H9 (cell line): ENCODE results near the gene DHX40. TPM values are rescaled to one million over a fixed set of nuclear protein-coding genes. Genes with fewer than 3 reads are reported as not detected.
"Not testable (repeated sequence)": the region's sequence is repeated elsewhere in the genome, so short reads cannot be mapped to it uniquely, and the experiment has no call there.

Source experiments
- DNase-seq: peaks from one replicate; pipeline ENCODE4 v3.0.0-alpha.2; 2017
- H2AFZ ChIP-seq: one replicate; pipeline ENCODE4 v1.6.1; 2013; ENCODE audit warnings: mild to moderate bottlenecking, low read length, control low read depth, moderate library complexity
- H2AK5ac ChIP-seq: 2 replicates; pipeline ENCODE4 v1.6.1; 2013; ENCODE audit warnings: low read length, control low read depth, mixed read lengths; ENCODE audit not compliant: insufficient read length
- H2BK120ac ChIP-seq: one replicate; pipeline ENCODE4 v1.6.1; 2013; ENCODE audit warnings: low read depth, mild to moderate bottlenecking, low read length, control low read depth, inconsistent platforms; ENCODE audit not compliant: poor library complexity, severe bottlenecking
- H2BK12ac ChIP-seq: 2 replicates; pipeline ENCODE4 v1.6.1; 2013; ENCODE audit warnings: low read length, control low read depth, mixed read lengths, low read depth; ENCODE audit not compliant: insufficient read length
- H2BK15ac ChIP-seq: 2 replicates; pipeline ENCODE4 v1.6.1; 2013; ENCODE audit warnings: low read depth, low read length, control low read depth
- H2BK20ac ChIP-seq: one replicate; pipeline ENCODE4 v1.6.1; 2013; ENCODE audit warnings: low read depth, mild to moderate bottlenecking, low read length, control low read depth, inconsistent platforms; ENCODE audit not compliant: poor library complexity, severe bottlenecking
- H2BK5ac ChIP-seq: 2 replicates; pipeline ENCODE4 v1.6.1; 2013; ENCODE audit warnings: low read length, control low read depth, mixed read lengths; ENCODE audit not compliant: insufficient read length
- H3K14ac ChIP-seq: 2 replicates; pipeline ENCODE4 v1.6.1; 2013; ENCODE audit warnings: low read length, control low read depth; ENCODE audit not compliant: insufficient read depth
- H3K18ac ChIP-seq: 2 replicates; pipeline ENCODE4 v1.6.1; 2013; ENCODE audit warnings: low read depth, mild to moderate bottlenecking, mixed read lengths, low read length, control low read depth; ENCODE audit not compliant: insufficient read length
- H3K23ac ChIP-seq: 2 replicates; pipeline ENCODE4 v1.6.1; 2013; ENCODE audit warnings: low read length, control low read depth, mixed read lengths, low read depth; ENCODE audit not compliant: insufficient read length
- H3K23me2 ChIP-seq: 2 replicates; pipeline ENCODE4 v1.6.1; 2013; ENCODE audit warnings: low read depth, mild to moderate bottlenecking, mixed read lengths, low read length, control low read depth; ENCODE audit not compliant: insufficient read length, poor library complexity, severe bottlenecking
- H3K27ac ChIP-seq: 2 replicates; pipeline ENCODE4 v1.5.1; 2013; ENCODE audit warnings: low read length, control low read depth, mixed read lengths, low read depth; ENCODE audit not compliant: insufficient read length
- H3K27me3 ChIP-seq: 2 replicates; pipeline ENCODE4 v1.6.1; 2013; ENCODE audit warnings: low read length, control low read depth, inconsistent platforms; ENCODE audit not compliant: insufficient read depth
- H3K4ac ChIP-seq: 2 replicates; pipeline ENCODE4 v1.6.1; 2013; ENCODE audit warnings: low read depth, mild to moderate bottlenecking, control low read depth, inconsistent platforms, low read length, moderate library complexity
- H3K4me1 ChIP-seq: 2 replicates; pipeline ENCODE4 v1.6.1; 2013; ENCODE audit warnings: low read length, control low read depth, inconsistent platforms; ENCODE audit not compliant: insufficient read depth
- H3K4me2 ChIP-seq: 2 replicates; pipeline ENCODE4 v1.6.1; 2013; ENCODE audit warnings: low read length, control low read depth, mixed read lengths; ENCODE audit not compliant: insufficient read length, insufficient read depth
- H3K56ac ChIP-seq: 2 replicates; pipeline ENCODE4 v1.6.1; 2013; ENCODE audit warnings: low read depth, mild to moderate bottlenecking, mixed read lengths, low read length, control low read depth; ENCODE audit not compliant: insufficient read length
- H3K79me1 ChIP-seq: 2 replicates; pipeline ENCODE4 v1.6.1; 2013; ENCODE audit warnings: low read depth, mild to moderate bottlenecking, moderate library complexity, low read length, control low read depth, inconsistent platforms; ENCODE audit not compliant: insufficient read depth, poor library complexity, severe bottlenecking
- H3K79me2 ChIP-seq: 2 replicates; pipeline ENCODE4 v1.6.1; 2013; ENCODE audit warnings: low read length, control low read depth, inconsistent platforms; ENCODE audit not compliant: insufficient read depth
- H3K9ac ChIP-seq: 2 replicates; pipeline ENCODE4 v1.6.1; 2013; ENCODE audit warnings: low read length, control low read depth, mixed read lengths; ENCODE audit not compliant: insufficient read length; ENCODE audit errors: extremely low read depth
- H3K9me3 ChIP-seq: one replicate; pipeline ENCODE4 v1.6.1; 2013; ENCODE audit warnings: low read depth, low read length, inconsistent platforms; ENCODE audit not compliant: control insufficient read depth
- H3T11ph ChIP-seq: one replicate; pipeline ENCODE4 v1.6.1; 2013; ENCODE audit warnings: mild to moderate bottlenecking, low read length, control low read depth, inconsistent platforms
- H4K20me1 ChIP-seq: one replicate; pipeline ENCODE4 v1.6.1; 2013; ENCODE audit not compliant: control insufficient read depth, insufficient read length, insufficient read depth
- H4K5ac ChIP-seq: 2 replicates; pipeline ENCODE4 v1.6.1; 2013; ENCODE audit warnings: low read depth, mild to moderate bottlenecking, mixed read lengths, low read length, control low read depth; ENCODE audit not compliant: insufficient read length
- H4K8ac ChIP-seq: replicated peaks from 2 replicates; pipeline ENCODE4 v1.6.1; 2013; ENCODE audit warnings: low read length, control low read depth, mixed read lengths, low read depth; ENCODE audit not compliant: insufficient read length
- H4K91ac ChIP-seq: 2 replicates; pipeline ENCODE4 v1.6.1; 2013; ENCODE audit warnings: low read depth, mild to moderate bottlenecking, moderate library complexity, mixed read lengths, low read length, control low read depth; ENCODE audit not compliant: insufficient read length
- H3K27ac Mint-ChIP-seq, 3 experiments: 2 replicates in 2 of 3; 3 replicates in 1 of 3; pipeline ENCODE4 v1.8.0; 2020 to 2021; ENCODE audit warnings: mixed read lengths in 3 of 3, mild to moderate bottlenecking in 1 of 3, moderate library complexity in 1 of 3
- H3K27me3 Mint-ChIP-seq: 2 replicates; pipeline ENCODE4 v1.8.0; 2021; ENCODE audit warnings: low read depth, mild to moderate bottlenecking, moderate library complexity, mixed read lengths
- H3K36me3 Mint-ChIP-seq, 3 experiments: 2 replicates in 2 of 3; 3 replicates in 1 of 3; pipeline ENCODE4 v1.8.0; 2020 to 2021; ENCODE audit warnings: low read depth in 3 of 3, mixed read lengths in 3 of 3; ENCODE audit not compliant: insufficient read depth in 1 of 3
- H3K4me1 Mint-ChIP-seq, 2 experiments: 2 replicates each; pipeline ENCODE4 v1.8.0; 2020; ENCODE audit warnings: mixed read lengths in 2 of 2
- H3K4me3 Mint-ChIP-seq, 2 experiments: 2 replicates in 1 of 2; 3 replicates in 1 of 2; pipeline ENCODE4 v1.8.0; 2020 to 2021; ENCODE audit warnings: mild to moderate bottlenecking in 2 of 2, mixed read lengths in 2 of 2, moderate library complexity in 1 of 2
- H3K9me3 Mint-ChIP-seq, 2 experiments: 2 replicates in 1 of 2; 3 replicates in 1 of 2; pipeline ENCODE4 v1.8.0; 2020; ENCODE audit warnings: mild to moderate bottlenecking in 2 of 2, mixed read lengths in 2 of 2, moderate library complexity in 1 of 2
- CTCF ChIP-seq: fragments of 200-600 bp; sonication (generic); conservative IDR thresholded peaks from 3 replicates; pipeline ENCODE4 v1.8.0; 2021; ENCODE audit warnings: antibody characterized with exemption, mild to moderate bottlenecking
- WGBS: extraction: QIAGEN DNeasy Blood & Tissue Kit; methylation state at CpG from one replicate; pipeline ENCODE4 v1.1.7; 2013; ENCODE audit warnings: missing lambda C conversion rate, low lambda C conversion rate, mixed read lengths; ENCODE audit not compliant: insufficient read length; ENCODE audit errors: extremely low coverage; 5-methylcytosine and 5-hydroxymethylcytosine counted together
- total RNA-seq: library from RNA; stranded (reverse); gene quantifications from 2 replicates; pipeline ENCODE4 v1.2.1, GENCODE V29; 2021

The DHX40 gene
- total RNA-seq, 1 experiment from 2014 or later = 28.8 TPM

GRCh38 chr17:59572301-59572924, 7.0 kb downstream of the DHX40 start:
- no peaks in the 10 kb centered on the region for H3K9me3 ChIP-seq
- H3K27me3 ChIP-seq = no peaks in the 10 kb centered on the region
- TF ChIP-seq CTCF = no peak
- no peak overlapping the region for H2BK15ac ChIP-seq
- no peak overlapping the region for H3K4ac ChIP-seq
- H3K4me1 ChIP-seq = no peaks in the 10 kb centered on the region
- H3T11ph ChIP-seq = no peak overlapping the region
- no peak overlapping the region for H3K56ac ChIP-seq
- DNase-seq = no peak
- H3K4me2 ChIP-seq = no peak overlapping the region
- no peak overlapping the region for H2BK120ac ChIP-seq
- no peak overlapping the region for H3K18ac ChIP-seq
- Mint-ChIP-seq H3K9me3 (no peaks in the 10 kb centered on the region; a peak in 1 of 5 replicates), H3K27me3 (no peaks in the 10 kb centered on the region), H3K27ac (no peak overlapping the region; a peak in 1 of 7 replicates), H3K4me1 (no peaks in the 10 kb centered on the region), H3K4me3 (no peak overlapping the region), H3K36me3 (peaks cover 3 to 16% (median 14%) of the 10 kb centered on the region in 3 experiments)
- no peak overlapping the region for H4K5ac ChIP-seq
- H2AK5ac ChIP-seq = no peak overlapping the region
- no peak overlapping the region for H2BK20ac ChIP-seq
- H3K14ac ChIP-seq = no peak overlapping the region
- no peaks in the 10 kb centered on the region for H3K23me2 ChIP-seq
- no peak overlapping the region for H4K8ac ChIP-seq
- no peak overlapping the region for H2BK5ac ChIP-seq
- H4K20me1 ChIP-seq = no peaks in the 10 kb centered on the region
- H3K9ac ChIP-seq = no peak overlapping the region
- H3K27ac ChIP-seq = no peak overlapping the region
- WGBS = no CpG with 5 or more reads among the region's 10 CpGs
- no peak overlapping the region for H3K23ac ChIP-seq
- H4K91ac ChIP-seq = no peak overlapping the region
- no peaks in the 10 kb centered on the region for H3K79me1 ChIP-seq
- no peak overlapping the region for H2AFZ ChIP-seq
- H2BK12ac ChIP-seq = no peak overlapping the region
- H3K79me2 ChIP-seq = no peaks in the 10 kb centered on the region

- not testable (repeated sequence) for H3K36me3 Mint-ChIP-seq, H3K27ac ChIP-seq
These were observed 18.8 kb downstream of the DHX40 start for GRCh38 chr17:59584168-59584567.

More at GRCh38 chr17:59584168-59584567, 18.8 kb downstream of the DHX40 start:
- not testable (repeated sequence) for H3K27me3 Mint-ChIP-seq, H3K79me2 ChIP-seq, H3K23me2 ChIP-seq, H3K4ac ChIP-seq, H3K9ac ChIP-seq, H3K79me1 ChIP-seq, H4K8ac ChIP-seq, H2BK20ac ChIP-seq, H3T11ph ChIP-seq, H2BK5ac ChIP-seq, H4K5ac ChIP-seq, H3K4me1 Mint-ChIP-seq, H2BK120ac ChIP-seq, H4K91ac ChIP-seq, H2AK5ac ChIP-seq, H3K4me3 Mint-ChIP-seq, H3K9me3 Mint-ChIP-seq, H3K56ac ChIP-seq, H2BK12ac ChIP-seq, H3K27ac Mint-ChIP-seq, H4K20me1 ChIP-seq, H3K18ac ChIP-seq, H3K9me3 ChIP-seq, H3K27me3 ChIP-seq, H3K4me1 ChIP-seq, H3K14ac ChIP-seq, H3K4me2 ChIP-seq, DNase-seq, H2AFZ ChIP-seq, H2BK15ac ChIP-seq, H3K23ac ChIP-seq
- no CpG with 5 or more reads among the region's 1 CpG for WGBS
